ENCODE measurements around the gene ARHGEF37. TPM values are rescaled to one million over a fixed set of nuclear protein-coding genes. Genes with fewer than 3 reads are reported as not detected.
A peak's percentile ranks its signal among the peaks of the same experiment; 100 is the strongest.

Gene ARHGEF37
- total RNA-seq, 4 donors from 2014 or later = 45.4 to 75.3 (median 65.3) TPM

DNA sequence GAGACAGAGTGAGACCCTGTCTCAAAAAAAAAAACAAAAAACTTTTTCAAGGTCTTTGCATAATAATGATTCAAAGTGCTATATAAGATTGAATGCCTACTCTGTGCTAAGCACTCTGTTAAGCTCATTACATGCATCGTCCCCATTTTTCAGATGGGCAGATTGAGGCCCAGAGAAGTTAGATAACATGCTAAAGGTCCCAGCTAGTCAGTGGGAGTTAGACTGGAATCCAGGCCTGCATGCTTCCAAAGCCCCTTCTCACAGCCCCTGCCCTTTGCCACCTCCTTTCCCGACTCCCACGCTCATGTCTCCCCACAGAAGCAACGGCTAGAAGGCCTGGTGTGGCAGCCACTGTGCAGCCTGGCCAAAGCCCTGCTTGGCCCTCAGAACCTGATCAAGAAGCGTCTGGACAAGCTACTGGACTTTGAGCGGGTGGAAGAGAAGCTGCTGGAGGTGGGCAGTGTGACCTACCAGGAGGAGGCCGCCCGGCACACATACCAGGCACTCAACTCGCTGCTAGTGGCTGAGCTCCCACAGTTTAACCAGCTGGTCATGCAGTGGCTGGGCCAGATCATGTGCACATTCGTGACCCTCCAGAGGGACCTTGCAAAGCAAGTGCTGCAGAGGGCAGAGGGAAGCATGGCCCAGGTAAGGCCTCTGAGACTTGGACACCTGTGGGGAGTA, 40.3 kb downstream of the ARHGEF37 start:
- no peak for DNase-seq (ENCODE audit: low spot score in 2 of 2)
- Histone ChIP-seq H3K4me1 (peaks cover 19% of the 10 kb centered on the region), H3K9me3 (no peaks in the 10 kb centered on the region), H3K27me3 (no peaks in the 10 kb centered on the region), H3K27ac (no peak overlapping the region), H3K36me3 (peaks cover 79% of the 10 kb centered on the region), H3K4me3 (no peak overlapping the region)
- 91% methylated on average over 8 of the region's 10 CpGs for WGBS
- TF ChIP-seq EP300 (IDR thresholded peaks at IDR 0.05) = no peak

DNA sequence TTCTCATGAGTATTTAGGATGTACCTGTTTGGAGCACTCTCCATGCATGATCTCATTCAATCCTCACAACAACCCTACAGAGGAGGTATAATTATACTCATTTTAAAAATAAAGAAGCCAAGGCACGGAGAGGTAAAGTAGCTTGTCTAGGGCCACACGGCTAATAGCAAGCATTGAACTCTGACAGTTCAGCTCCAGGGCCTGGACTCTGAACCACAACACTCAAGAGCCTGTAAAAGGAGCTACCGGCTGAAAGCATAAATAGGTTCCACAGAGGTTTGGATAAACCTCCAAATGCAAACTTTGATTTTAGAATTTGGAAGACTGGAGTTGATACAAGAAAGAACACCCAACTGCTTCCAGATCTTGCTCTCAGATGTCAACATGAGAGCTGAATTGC, 41.2 kb downstream of the ARHGEF37 start:
- TF ChIP-seq POLR2AphosphoS5 (IDR thresholded peaks at IDR 0.05) (no peak), POLR2A (IDR thresholded peaks at IDR 0.05) (no peak), EP300 (IDR thresholded peaks at IDR 0.05) (no peak)
- TF ChIP-seq, protein P1, sequence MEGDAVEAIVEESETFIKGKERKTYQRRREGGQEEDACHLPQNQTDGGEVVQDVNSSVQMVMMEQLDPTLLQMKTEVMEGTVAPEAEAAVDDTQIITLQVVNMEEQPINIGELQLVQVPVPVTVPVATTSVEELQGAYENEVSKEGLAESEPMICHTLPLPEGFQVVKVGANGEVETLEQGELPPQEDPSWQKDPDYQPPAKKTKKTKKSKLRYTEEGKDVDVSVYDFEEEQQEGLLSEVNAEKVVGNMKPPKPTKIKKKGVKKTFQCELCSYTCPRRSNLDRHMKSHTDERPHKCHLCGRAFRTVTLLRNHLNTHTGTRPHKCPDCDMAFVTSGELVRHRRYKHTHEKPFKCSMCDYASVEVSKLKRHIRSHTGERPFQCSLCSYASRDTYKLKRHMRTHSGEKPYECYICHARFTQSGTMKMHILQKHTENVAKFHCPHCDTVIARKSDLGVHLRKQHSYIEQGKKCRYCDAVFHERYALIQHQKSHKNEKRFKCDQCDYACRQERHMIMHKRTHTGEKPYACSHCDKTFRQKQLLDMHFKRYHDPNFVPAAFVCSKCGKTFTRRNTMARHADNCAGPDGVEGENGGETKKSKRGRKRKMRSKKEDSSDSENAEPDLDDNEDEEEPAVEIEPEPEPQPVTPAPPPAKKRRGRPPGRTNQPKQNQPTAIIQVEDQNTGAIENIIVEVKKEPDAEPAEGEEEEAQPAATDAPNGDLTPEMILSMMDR (IDR thresholded peaks at IDR 0.05) = no peak
- Histone ChIP-seq H3K36me3 (peaks cover 81% of the 10 kb centered on the region), H3K4me3 (no peak overlapping the region), H3K4me1 (peaks cover 12% of the 10 kb centered on the region), H3K27me3 (no peaks in the 10 kb centered on the region), H3K27ac (no peak overlapping the region), H3K9me3 (no peaks in the 10 kb centered on the region)
- 86% methylated on average over 3 of the region's 3 CpGs for WGBS
- DNase-seq (ENCODE audit: low spot score in 2 of 2) = no peak

DNA sequence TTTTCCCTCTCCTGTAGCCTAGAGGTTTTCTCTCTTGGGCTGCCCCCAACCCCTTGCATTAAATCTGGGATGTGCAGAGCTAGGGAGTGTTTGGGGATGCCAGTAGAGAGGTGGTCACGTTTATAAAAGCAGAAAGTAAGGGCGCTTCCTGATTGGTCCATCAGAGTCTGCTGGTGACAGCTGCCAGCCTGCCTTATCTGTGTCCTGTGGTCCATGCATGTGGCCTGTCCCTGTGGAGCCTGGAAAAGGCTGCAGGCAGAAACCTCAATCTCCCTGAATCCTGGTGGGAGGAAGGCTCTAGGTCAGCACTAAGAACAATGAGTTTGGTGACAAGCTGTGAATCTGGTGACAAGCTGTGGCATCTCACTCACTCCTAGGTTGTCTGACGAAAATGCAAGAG, 42.2 kb downstream of the ARHGEF37 start:
- Histone ChIP-seq H3K4me3 (no peak overlapping the region), H3K27me3 (no peaks in the 10 kb centered on the region), H3K4me1 (peaks cover 7% of the 10 kb centered on the region), H3K27ac (no peak overlapping the region), H3K36me3 (peaks cover 83% of the 10 kb centered on the region), H3K9me3 (no peaks in the 10 kb centered on the region)
- TF ChIP-seq POLR2AphosphoS5 (IDR thresholded peaks at IDR 0.05) = no peak
- TF ChIP-seq, protein P1 (IDR thresholded peaks at IDR 0.05) = no peak
- no peak for TF ChIP-seq POLR2A (IDR thresholded peaks at IDR 0.05)
- no peak for TF ChIP-seq EP300 (IDR thresholded peaks at IDR 0.05)
- WGBS = 82% methylated on average over 3 of the region's 3 CpGs
- DNase-seq (ENCODE audit: low spot score in 2 of 2) = no peak

DNA sequence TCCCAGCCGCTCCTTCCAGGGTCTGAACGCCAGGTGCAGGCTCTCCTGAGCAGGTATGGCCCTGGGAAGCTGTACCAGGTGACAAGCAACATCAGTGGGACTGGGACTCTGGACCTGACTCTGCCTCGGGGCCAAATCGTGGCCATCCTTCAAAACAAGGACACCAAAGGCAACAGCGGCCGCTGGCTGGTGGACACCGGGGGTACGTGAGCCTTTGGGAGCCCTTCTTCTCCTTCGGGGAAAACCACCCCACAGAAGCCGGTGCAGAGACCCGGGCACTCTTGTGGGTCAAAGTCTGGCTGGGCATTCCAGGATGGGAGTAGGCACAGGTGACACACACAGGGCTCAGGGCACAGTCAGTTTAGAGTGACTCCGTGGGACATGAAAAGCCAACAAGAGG, 45.8 kb downstream of the ARHGEF37 start:
- WGBS = 93% methylated on average over 3 of the region's 12 CpGs
- H3K4me3 ChIP-seq = no peak overlapping the region
- H3K27me3 ChIP-seq = no peaks in the 10 kb centered on the region
- peaks cover 8% of the 10 kb centered on the region for H3K4me1 ChIP-seq
- TF ChIP-seq, protein P1 (IDR thresholded peaks at IDR 0.05) = no peak
- no peak for TF ChIP-seq POLR2A (IDR thresholded peaks at IDR 0.05)
- DNase-seq (ENCODE audit: low spot score in 2 of 2) = peak in 1 of 2 donors; percentile 51
- peaks cover 80% of the 10 kb centered on the region for H3K36me3 ChIP-seq
- H3K9me3 ChIP-seq = no peaks in the 10 kb centered on the region
- no peak overlapping the region for H3K27ac ChIP-seq

DNA sequence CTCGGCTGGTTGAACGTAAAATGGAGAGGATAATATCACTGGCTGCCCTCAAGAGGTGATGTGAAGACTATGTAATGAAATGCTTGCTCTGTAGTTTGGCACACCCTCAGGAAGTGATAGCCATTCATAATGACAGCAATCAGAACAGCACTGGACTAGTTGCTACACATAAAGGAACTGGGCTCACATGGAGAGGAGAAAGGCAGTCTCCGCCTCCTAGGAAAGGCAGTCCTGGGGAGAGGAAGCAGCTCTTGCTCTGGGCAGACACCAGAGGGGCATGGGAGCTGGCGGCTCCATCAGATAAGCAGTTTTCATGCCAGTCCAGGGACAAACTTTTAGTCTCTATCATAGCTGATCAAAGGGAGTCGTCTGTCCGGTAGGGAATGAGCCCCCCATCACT, 46.9 kb downstream of the ARHGEF37 start:
- H3K36me3 ChIP-seq = peaks cover 69% of the 10 kb centered on the region
- TF ChIP-seq EP300 (IDR thresholded peaks at IDR 0.05) (no peak), POLR2A (IDR thresholded peaks at IDR 0.05) (no peak), POLR2AphosphoS5 (IDR thresholded peaks at IDR 0.05) (no peak)
- TF ChIP-seq, protein P1 (IDR thresholded peaks at IDR 0.05) = no peak
- no peaks in the 10 kb centered on the region for H3K9me3 ChIP-seq
- DNase-seq (ENCODE audit: low spot score in 2 of 2) = peak in 1 of 2 donors; percentile 20
- no peak overlapping the region for H3K27ac ChIP-seq
- H3K4me3 ChIP-seq = no peak overlapping the region
- H3K27me3 ChIP-seq = no peaks in the 10 kb centered on the region
- H3K4me1 ChIP-seq = peaks cover 19% of the 10 kb centered on the region
- WGBS = 80% methylated on average over 6 of the region's 6 CpGs
